Stimulated activated CD8-positive, alpha-beta memory T cell treated with anti-CD3 and anti-CD28 coated beads, Interleukin-2, amount 100 ng/mL, for 48 hours (primary cell): ENCODE data around the gene CNNM2.
A peak's percentile ranks its signal among the peaks of the same experiment; 100 is the strongest.

ENCODE experiments used
- DNase-seq, 2 donors: peaks; one replicate each; pipeline ENCODE4 v3.0.0-alpha.2; 2020; ENCODE audit warnings: low read depth in 2 of 2

CNNM2 gene

GRCh38 chr10:102917962-102918816 lies at the start of gene CNNM2:
Gene CNNM2, plus strand, starts transcription at chr10:102918294. Its CDS starts 187 bp downstream, at chr10:102918481.
- DNase-seq = peak; percentile 98 to 99

DNA sequence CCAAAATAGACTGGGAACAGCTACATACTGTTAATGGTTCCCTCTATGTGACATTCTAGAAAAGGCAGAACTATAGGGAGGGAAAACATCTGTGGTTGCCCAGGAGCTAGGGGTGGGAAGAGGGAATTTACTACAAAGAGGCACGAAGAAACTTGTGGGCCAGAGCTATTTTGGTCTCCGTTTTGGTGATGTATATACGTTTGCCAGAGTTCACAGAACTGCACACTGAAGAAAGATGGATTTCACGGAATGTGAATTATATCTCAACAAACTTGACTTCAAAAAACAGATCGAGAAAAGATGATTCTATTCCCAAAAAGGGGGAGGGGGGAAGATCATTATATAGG lies 49.2 kb upstream of the CNNM2 start:
- DNase-seq = no peak

- DNase-seq = peak in 1 of 2 donors; percentile 3
These were observed 48.6 kb upstream of the CNNM2 start, which contains the start of gene AS3MT for GRCh38 chr10:102869258-102870198. Gene AS3MT, plus strand, starts transcription at chr10:102869470. Its CDS starts 123 bp downstream, at chr10:102869593.

DNA sequence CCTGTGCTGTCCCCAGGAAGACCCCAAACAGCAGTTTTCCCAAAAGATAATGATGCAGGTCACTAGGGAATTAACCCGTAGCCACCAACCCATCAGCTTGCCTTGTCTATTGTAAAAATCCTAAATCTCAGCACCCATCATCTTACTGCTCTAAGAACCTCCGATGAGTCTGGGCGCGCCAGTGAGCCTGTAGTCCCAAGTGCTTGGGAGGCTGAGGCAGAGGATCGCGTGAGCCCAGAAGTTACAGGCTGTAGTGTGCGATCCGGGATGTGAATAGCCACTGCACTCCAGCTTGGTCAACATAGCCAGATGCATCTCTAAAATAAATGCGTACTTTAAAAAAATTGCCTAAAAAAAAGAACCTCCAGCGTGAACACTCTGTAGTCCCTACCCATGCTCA lies 47.9 kb upstream of the CNNM2 start:
- no peak for DNase-seq

GRCh38 chr10:102872163-102872562 lies 45.9 kb upstream of the CNNM2 start:
- no peak for DNase-seq

- DNase-seq = no peak
These were observed 41.3 kb upstream of the CNNM2 start for GRCh38 chr10:102876747-102877153.

- no peak for DNase-seq
These were observed 39.5 kb upstream of the CNNM2 start for GRCh38 chr10:102878629-102879028.

DNA sequence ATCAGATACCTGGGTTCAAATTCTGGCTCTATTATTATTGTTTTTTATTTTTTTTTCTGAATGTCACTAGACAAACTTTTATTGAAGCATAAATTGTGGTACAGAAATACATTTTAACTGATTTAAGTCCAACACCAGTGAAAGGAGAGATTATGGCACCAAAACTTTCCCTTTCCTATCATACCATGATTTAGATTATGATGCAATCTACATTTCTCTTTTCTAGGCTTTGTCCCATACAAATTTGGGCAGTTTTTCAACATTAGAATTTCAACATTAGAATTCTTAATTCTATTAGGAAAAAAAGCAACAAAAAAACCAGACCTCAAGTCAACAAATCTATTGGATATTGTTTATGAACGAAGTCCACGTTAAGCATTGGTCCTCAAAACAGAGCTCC lies 37.8 kb upstream of the CNNM2 start:
- DNase-seq = no peak

DNA sequence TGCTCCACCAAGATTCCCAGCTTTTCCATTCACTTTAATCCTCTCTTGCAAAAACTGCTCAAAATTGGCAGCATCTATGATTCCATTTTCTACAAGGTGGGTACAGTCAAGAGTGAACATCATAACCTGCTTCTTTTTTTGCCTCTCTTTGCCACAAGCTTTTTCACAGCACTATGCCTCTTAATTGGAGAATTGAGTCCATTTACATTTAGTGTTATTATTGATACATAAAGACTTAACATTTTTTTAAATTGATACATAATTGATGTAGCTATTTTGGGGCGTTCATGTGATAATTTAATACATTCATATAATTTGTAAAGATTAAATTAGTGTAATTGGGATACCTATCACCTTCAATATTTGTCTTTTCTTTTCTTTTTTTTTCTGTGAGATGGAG lies 30.0 kb upstream of the CNNM2 start:
- no peak for DNase-seq

- no peak for DNase-seq
These were observed 23.5 kb upstream of the CNNM2 start for GRCh38 chr10:102894466-102895213.

GRCh38 chr10:102900006-102900405 lies 18.1 kb upstream of the CNNM2 start:
- no peak for DNase-seq

DNA sequence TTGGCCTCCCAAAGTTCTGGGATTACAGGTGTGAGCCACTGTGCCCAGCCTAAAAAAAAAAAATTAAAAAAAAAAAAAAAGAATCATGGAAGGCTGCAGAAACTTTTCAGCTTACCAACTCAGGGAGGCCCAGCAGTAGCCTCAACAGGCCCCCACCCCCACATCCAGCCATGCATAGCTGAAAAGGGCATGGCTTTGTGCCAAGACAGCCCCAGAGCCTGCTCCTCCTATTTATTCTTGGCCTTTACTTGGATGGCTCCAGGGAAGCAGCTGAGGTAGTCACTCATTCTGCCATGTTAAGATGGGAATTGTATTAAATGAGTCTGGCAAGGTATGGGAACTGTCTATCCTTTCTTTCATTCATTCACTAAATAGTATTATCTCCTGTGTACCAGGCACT lies 13.7 kb upstream of the CNNM2 start:
- DNase-seq = no peak

GRCh38 chr10:102906507-102906906 lies 11.6 kb upstream of the CNNM2 start:
- no peak for DNase-seq

DNA sequence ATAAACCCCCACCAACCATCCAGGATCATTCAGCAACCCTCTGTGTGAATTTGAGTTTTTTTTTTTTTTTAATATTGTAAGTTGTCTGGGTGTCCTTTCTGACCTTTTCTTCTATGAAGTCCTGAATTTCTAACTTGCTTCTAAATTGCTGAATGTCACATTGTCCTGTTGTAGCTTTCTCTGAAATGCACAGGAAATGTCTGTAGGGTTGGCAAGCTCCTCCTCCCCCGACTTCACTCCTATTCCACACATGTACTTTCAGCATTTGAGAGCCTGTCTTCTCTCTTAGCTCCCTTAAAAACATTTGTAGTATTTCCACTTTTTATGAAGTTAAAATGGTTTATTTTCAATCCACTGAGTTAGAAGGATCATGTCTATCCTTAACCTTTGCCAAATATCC lies 3.3 kb upstream of the CNNM2 start:
- no peak for DNase-seq

DNA sequence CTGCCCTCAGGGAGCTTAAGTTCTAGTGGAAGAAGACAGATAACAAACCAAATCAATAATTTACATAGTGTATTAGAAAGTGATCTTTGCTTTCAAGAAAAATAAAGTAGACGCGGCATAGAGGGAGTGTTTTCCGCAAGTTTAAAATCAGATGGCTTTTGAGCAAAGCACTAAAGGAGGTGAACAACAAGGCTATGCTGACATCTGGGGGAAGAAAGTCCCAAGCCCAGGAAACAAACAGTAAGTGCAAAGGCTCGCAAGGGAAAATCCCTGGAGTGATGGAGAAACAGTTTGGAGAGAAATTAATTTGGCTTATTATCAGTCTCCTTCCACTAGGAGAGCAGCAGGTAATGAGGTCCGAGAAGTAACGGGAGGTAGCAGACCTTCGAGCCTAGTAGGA lies 1.9 kb upstream of the CNNM2 start:
- DNase-seq = no peak

DNA sequence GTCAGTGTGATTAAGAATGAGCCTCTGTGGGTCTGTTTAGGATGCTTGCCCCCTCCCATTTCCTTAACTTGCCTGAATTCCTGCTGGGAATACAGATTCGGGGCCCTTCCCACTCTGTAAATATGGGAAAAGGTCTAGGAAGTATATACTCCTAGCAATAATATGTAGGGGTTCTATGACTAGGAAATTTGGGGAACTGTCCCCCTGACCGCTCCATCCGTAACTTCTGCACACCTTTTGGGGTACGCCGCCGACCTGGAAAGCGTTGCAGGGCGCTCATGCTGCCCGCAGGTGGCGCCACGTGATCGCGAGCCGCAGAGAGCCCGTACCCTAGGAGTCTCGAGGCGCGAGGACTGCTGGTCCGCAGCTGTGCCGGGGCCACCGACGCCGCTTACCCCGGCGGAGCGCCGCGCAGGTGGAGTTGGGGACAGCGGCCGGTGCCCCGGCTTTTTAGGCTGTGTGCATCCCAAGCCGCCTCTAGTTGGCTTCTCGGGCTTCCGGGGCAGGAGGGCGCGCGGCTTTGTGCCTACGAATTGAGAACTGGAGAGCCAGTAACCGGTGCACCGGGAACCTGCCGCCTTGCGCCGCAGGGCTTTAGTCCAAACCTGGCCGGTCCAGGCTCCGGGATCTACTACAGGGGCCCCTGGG lies 656 bp upstream of the CNNM2 start:
- peak; percentile 68 to 74 for DNase-seq

DNA sequence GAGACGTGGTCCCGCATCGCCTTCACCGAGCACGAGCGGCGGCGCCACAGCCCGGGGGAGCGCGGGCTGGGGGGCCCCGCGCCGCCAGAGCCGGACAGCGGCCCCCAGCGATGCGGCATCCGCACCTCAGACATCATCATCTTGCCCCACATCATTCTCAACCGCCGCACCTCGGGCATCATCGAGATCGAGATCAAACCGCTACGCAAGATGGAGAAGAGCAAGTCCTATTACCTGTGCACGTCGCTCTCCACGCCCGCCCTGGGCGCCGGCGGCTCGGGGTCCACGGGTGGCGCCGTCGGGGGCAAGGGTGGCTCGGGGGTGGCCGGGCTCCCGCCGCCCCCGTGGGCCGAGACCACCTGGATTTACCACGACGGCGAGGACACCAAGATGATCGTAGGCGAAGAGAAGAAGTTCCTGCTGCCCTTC lies 737 bp downstream of the CNNM2 start:
- peak; percentile 11 to 33 for DNase-seq

DNA sequence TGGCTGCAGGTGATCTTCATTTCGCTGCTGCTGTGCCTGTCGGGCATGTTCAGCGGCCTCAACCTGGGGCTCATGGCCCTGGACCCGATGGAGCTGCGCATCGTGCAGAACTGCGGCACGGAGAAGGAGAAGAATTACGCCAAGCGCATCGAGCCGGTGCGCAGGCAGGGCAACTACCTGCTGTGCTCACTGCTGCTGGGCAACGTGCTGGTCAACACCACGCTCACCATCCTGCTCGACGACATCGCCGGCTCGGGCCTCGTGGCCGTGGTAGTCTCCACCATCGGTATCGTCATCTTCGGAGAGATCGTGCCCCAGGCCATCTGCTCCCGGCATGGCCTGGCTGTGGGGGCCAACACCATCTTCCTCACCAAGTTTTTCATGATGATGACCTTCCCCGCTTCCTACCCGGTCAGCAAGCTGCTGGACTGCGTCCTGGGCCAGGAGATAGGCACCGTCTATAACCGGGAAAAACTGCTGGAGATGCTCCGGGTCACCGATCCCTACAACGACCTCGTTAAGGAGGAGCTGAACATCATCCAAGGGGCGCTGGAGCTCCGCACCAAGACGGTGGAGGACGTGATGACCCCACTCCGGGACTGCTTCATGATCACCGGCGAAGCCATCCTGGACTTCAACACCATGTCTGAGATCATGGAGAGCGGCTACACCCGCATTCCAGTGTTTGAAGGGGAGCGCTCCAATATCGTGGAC lies 1.3 kb downstream of the CNNM2 start:
- no peak for DNase-seq

DNA sequence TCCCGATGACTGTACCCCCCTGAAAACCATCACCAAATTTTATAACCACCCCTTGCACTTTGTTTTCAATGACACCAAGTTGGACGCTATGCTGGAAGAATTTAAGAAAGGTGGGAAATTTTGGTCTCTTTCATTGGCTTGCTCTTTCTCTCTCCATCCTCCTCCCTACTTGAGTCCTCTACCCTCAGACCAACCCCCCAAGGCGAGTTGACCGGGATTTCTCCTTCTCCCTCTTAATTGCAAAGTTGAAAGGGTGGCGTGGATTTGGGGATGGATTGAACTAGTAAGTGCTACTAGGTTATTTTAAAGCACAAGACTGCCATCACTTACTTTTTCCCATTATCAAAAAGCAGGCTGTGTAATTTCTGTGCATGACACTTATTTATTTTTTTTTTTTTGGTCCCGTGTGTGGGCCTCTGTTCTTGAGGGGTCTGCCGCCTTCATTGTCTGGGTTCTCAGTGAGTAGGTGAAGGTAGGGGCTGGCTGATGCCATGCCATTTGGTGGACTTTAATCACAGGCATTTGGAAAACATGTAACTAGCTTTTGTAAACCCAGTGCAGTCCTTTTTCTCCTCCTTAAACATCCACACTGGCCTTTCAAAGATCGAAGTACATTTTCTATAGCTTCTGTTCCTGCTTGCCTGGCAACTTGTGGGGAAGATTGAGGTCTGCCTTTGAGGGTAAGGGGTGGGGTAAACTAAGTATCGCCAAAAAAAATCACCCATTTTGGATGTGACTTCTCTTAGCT lies 2.1 kb downstream of the CNNM2 start:
- no peak for DNase-seq

GRCh38 chr10:102923601-102924000 lies 5.5 kb downstream of the CNNM2 start:
- no peak for DNase-seq
